HEK293T (cell line): ENCODE data around the gene SLK.

Experiments
- FOXK2 ChIP-seq: fragments of 450-650 bp; IDR thresholded peaks from 2 replicates; pipeline ENCODE4 v1.6.1; 2016; ENCODE audit warnings: mild to moderate bottlenecking
- FOXM1 ChIP-seq: fragments of 450-650 bp; IDR thresholded peaks from 2 replicates; pipeline ENCODE4 v1.6.1; 2017; ENCODE audit warnings: mild to moderate bottlenecking, borderline replicate concordance
- NFRKB ChIP-seq: fragments of 450-650 bp; IDR thresholded peaks from 2 replicates; pipeline ENCODE4 v1.6.1; 2016; ENCODE audit warnings: mild to moderate bottlenecking, moderate library complexity
- SP1 ChIP-seq: fragments of 450-650 bp; IDR thresholded peaks from 2 replicates; pipeline ENCODE4 v1.6.1; 2017
- SUZ12 ChIP-seq: fragments of 450-650 bp; IDR thresholded peaks from 2 replicates; pipeline ENCODE4 v1.6.1; 2016; ENCODE audit warnings: mild to moderate bottlenecking

GRCh38 chr10:103991393-103992128, 24.6 kb downstream of the SLK start:
- TF ChIP-seq FOXK2 = no peak
- no peak for TF ChIP-seq SP1
- no peak for TF ChIP-seq NFRKB
- no peak for TF ChIP-seq SUZ12
- no peak for TF ChIP-seq FOXM1
